SK-N-SH treated with all-trans-retinoic acid at 6 μM for 48 hours (cell line): Measurements from ENCODE around the gene YIPF7.

Source experiments
- ARNTL ChIP-seq: fragments of 450-650 bp; formaldehyde crosslinking; IDR thresholded peaks from 2 replicates; pipeline ENCODE4 v1.5.0; 2020; ENCODE audit warnings: low read depth, mild to moderate bottlenecking, moderate library complexity, borderline replicate concordance
- CSDC2 ChIP-seq: fragments of 250-450 bp; sonication (Bioruptor Pico); IDR thresholded peaks from 2 replicates; pipeline ENCODE4 v1.5.0; 2020; ENCODE audit warnings: mild to moderate bottlenecking, moderate library complexity
- ESRRG ChIP-seq: fragments of 250-450 bp; sonication (Bioruptor Pico); IDR thresholded peaks from 2 replicates; pipeline ENCODE4 v1.6.1; 2021; ENCODE audit warnings: mild to moderate bottlenecking
- GLIS3 ChIP-seq: fragments of 250-450 bp; sonication (Bioruptor Pico); IDR thresholded peaks from 2 replicates; pipeline ENCODE4 v1.5.0; 2020; ENCODE audit warnings: mild to moderate bottlenecking, moderate library complexity
- ISL1 ChIP-seq: fragments of 250-450 bp; sonication (Bioruptor Pico); IDR thresholded peaks from 2 replicates; pipeline ENCODE4 v2.1.2; 2022; ENCODE audit warnings: mild to moderate bottlenecking, moderate library complexity
- OSR1 ChIP-seq: fragments of 250-450 bp; sonication (Bioruptor Pico); IDR thresholded peaks from 2 replicates; pipeline ENCODE4 v1.8.0; 2022; ENCODE audit warnings: moderate library complexity, mild to moderate bottlenecking, inconsistent platforms
- SNAI2 ChIP-seq: fragments of 250-450 bp; sonication (Bioruptor Pico); IDR thresholded peaks from 2 replicates; pipeline ENCODE4 v1.5.0; 2020; ENCODE audit warnings: mild to moderate bottlenecking, moderate library complexity
- TCF4 ChIP-seq: fragments of 250-450 bp; sonication (Bioruptor Pico); IDR thresholded peaks from 2 replicates; pipeline ENCODE4 v1.8.0; 2021; ENCODE audit warnings: mild to moderate bottlenecking, moderate library complexity, borderline replicate concordance
- TOX ChIP-seq: fragments of 250-450 bp; sonication (Bioruptor Pico); IDR thresholded peaks from 2 replicates; pipeline ENCODE4 v1.8.0; 2021; ENCODE audit warnings: mild to moderate bottlenecking, moderate library complexity, borderline replicate concordance
- ZFP3 ChIP-seq: fragments of 250-450 bp; sonication (Bioruptor Pico); IDR thresholded peaks from 2 replicates; pipeline ENCODE4 v1.5.0; 2020; ENCODE audit warnings: mild to moderate bottlenecking, moderate library complexity
- ZNF565 ChIP-seq: fragments of 450-650 bp; formaldehyde crosslinking; conservative IDR thresholded peaks from 2 replicates; pipeline ENCODE4 v1.5.0; 2020; ENCODE audit warnings: low read depth, mild to moderate bottlenecking, moderate library complexity
- ZNF8 ChIP-seq: fragments of 450-650 bp; formaldehyde crosslinking; IDR thresholded peaks from 2 replicates; pipeline ENCODE4 v1.5.0; 2020; ENCODE audit warnings: mild to moderate bottlenecking, moderate library complexity
- TF ChIP-seq, protein P1 (sequence below): fragments of 250-450 bp; sonication (Bioruptor Pico); IDR thresholded peaks from 2 replicates; pipeline ENCODE4 v1.5.1; 2020; ENCODE audit warnings: low read depth, mild to moderate bottlenecking, moderate library complexity
- TF ChIP-seq, protein P2 (sequence below): fragments of 250-450 bp; sonication (Bioruptor Pico); IDR thresholded peaks from 2 replicates; pipeline ENCODE4 v1.8.0; 2020; ENCODE audit warnings: mild to moderate bottlenecking, moderate library complexity, borderline replicate concordance

DNA sequence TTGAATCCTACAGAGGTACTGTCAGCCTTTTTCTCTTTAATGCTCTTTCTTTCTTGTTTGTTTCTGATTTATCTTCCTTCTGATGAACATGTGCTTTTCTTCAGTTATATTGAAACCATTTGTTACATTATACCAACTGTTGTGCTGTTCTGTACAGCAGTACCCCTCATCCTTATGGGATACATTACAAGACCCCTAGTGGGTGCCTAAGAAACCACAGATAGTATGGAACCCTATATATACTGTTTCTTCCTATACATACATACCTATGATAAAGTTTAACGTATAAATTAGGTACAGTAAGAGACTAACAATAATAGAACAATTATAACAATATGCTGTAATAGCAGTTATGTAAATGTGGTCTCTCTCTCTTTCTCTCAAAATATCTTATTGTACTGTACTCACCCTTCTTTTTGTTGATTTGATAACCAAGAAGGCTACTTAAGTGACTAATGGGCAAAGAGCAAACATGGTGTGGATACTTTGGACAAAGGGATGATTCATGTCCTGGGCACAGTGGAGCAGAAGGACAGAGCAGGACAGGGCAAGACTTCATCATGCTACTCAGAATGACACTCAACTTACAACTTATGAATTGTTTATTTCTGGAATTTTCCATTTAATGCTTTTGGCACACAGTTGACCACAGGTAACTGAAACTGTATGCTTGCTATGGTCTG, 10.7 kb upstream of the YIPF7 start:
- no peak for TF ChIP-seq SNAI2 (CRISPR knock-in tag)
- no peak for TF ChIP-seq ARNTL (CRISPR knock-in tag)
- TF ChIP-seq, protein P1, sequence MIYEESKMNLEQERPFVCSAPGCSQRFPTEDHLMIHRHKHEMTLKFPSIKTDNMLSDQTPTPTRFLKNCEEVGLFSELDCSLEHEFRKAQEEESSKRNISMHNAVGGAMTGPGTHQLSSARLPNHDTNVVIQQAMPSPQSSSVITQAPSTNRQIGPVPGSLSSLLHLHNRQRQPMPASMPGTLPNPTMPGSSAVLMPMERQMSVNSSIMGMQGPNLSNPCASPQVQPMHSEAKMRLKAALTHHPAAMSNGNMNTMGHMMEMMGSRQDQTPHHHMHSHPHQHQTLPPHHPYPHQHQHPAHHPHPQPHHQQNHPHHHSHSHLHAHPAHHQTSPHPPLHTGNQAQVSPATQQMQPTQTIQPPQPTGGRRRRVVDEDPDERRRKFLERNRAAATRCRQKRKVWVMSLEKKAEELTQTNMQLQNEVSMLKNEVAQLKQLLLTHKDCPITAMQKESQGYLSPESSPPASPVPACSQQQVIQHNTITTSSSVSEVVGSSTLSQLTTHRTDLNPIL (CRISPR knock-in tag): no peak
- no peak for TF ChIP-seq CSDC2 (CRISPR knock-in tag)
- TF ChIP-seq, protein P2, sequence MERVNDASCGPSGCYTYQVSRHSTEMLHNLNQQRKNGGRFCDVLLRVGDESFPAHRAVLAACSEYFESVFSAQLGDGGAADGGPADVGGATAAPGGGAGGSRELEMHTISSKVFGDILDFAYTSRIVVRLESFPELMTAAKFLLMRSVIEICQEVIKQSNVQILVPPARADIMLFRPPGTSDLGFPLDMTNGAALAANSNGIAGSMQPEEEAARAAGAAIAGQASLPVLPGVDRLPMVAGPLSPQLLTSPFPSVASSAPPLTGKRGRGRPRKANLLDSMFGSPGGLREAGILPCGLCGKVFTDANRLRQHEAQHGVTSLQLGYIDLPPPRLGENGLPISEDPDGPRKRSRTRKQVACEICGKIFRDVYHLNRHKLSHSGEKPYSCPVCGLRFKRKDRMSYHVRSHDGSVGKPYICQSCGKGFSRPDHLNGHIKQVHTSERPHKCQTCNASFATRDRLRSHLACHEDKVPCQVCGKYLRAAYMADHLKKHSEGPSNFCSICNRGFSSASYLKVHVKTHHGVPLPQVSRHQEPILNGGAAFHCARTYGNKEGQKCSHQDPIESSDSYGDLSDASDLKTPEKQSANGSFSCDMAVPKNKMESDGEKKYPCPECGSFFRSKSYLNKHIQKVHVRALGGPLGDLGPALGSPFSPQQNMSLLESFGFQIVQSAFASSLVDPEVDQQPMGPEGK (CRISPR knock-in tag): no peak
- no peak for TF ChIP-seq ISL1
- no peak for TF ChIP-seq ZNF8
- no peak for TF ChIP-seq ZFP3 (CRISPR knock-in tag)
- TF ChIP-seq OSR1: no peak
- no peak for TF ChIP-seq ZNF565 (CRISPR knock-in tag)
- no peak for TF ChIP-seq TCF4 (CRISPR knock-in tag)
- TF ChIP-seq ESRRG (CRISPR knock-in tag): no peak
- TF ChIP-seq TOX (CRISPR knock-in tag): no peak
- TF ChIP-seq GLIS3: no peak
